Adrenal gland (tissue), 5 donors: Measurements from ENCODE around the gene SLC29A3.

Experiments used
- CTCF ChIP-seq, 6 experiments: fragments of 450-650 bp in 4 of 6; fragments of 200-600 bp in 2 of 6; sonication (generic) in 1 of 6; IDR thresholded peaks; 1 replicate in 5 of 6; 2 replicates in 1 of 6; pipeline versions ENCODE4 v1.5.1 to v1.8.0; 2016 to 2021; ENCODE audit warnings: antibody characterized with exemption in 6 of 6, mild to moderate bottlenecking in 2 of 6, moderate library complexity in 1 of 6
- POLR2A ChIP-seq, 2 donors: fragments of 450-650 bp; IDR thresholded peaks; one replicate each; pipeline ENCODE4 v1.6.1; 2017; ENCODE audit warnings: antibody characterized with exemption in 2 of 2, mild to moderate bottlenecking in 2 of 2, moderate library complexity in 1 of 2
- donor health status: DM: no; HTN: no; CAD: no.

DNA sequence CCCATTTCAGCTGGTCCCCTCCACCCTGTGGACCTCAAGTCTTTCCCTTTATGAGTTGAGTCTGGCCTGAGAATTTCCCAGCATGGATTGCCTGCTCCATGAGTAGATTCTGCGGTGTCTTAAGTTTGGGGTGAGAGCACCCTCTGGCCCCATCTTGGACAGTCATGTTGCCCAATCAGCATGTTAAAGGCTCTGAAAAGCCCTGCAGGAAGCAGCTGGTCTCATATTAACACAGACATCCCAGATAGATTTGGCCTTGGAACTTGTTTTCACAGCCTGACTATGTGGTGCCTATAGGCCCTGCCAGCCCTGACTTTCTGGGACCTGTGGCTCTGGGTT, 15.5 kb upstream of the SLC29A3 start:
- TF ChIP-seq POLR2A (IDR thresholded peaks at IDR 0.05) (no peak), CTCF (IDR thresholded peaks at IDR 0.05) (no peak)
